HG03378 (cell line): Measurements from ENCODE around the gene PARD3B.

Source experiments
- ATAC-seq: cut with Tn5 transposase; IDR thresholded peaks from one replicate; pipeline ENCODE4 v1.9.1; 2021; ENCODE audit warnings: mild to moderate bottlenecking, moderate library complexity; ENCODE audit not compliant: unreplicated experiment

The PARD3B gene

GRCh38 chr2:205612636-205613035 is 1067.4 kb downstream of the PARD3B start:
- no peak for ATAC-seq

- no peak for ATAC-seq
Measured at GRCh38 chr2:205613970-205614559, 1068.8 kb downstream of the PARD3B start.

- no peak for ATAC-seq
Measured at GRCh38 chr2:205614965-205615364, 1069.7 kb downstream of the PARD3B start.

- no peak for ATAC-seq
Measured at GRCh38 chr2:205617905-205618304, 1072.6 kb downstream of the PARD3B start.

GRCh38 chr2:205619600-205619999 is 1074.3 kb downstream of the PARD3B start:
- ATAC-seq, result no peak

- no peak for ATAC-seq
Measured at GRCh38 chr2:205627085-205627484, 1081.8 kb downstream of the PARD3B start.

- ATAC-seq, result no peak
Measured at GRCh38 chr2:205628422-205628821, 1083.1 kb downstream of the PARD3B start.

- ATAC-seq, result no peak
Measured at GRCh38 chr2:205629091-205629776, 1084.0 kb downstream of the PARD3B start.

GRCh38 chr2:205633994-205634393 is 1088.7 kb downstream of the PARD3B start:
- ATAC-seq, result no peak

- ATAC-seq, result no peak
Measured at GRCh38 chr2:205636549-205637319, 1091.5 kb downstream of the PARD3B start.

GRCh38 chr2:205637320-205637602 is 1092.0 kb downstream of the PARD3B start:
- ATAC-seq, result no peak

- no peak for ATAC-seq
Measured at GRCh38 chr2:205637779-205638503, 1092.7 kb downstream of the PARD3B start.

- no peak for ATAC-seq
Measured at GRCh38 chr2:205640716-205641115, 1095.4 kb downstream of the PARD3B start.

GRCh38 chr2:205642599-205643356 is 1097.5 kb downstream of the PARD3B start:
- no peak for ATAC-seq

GRCh38 chr2:205643391-205643885 is 1098.2 kb downstream of the PARD3B start:
- no peak for ATAC-seq

- ATAC-seq, result no peak
Measured at GRCh38 chr2:205644018-205644417, 1098.7 kb downstream of the PARD3B start.

- ATAC-seq, result peak; percentile 99
Measured at GRCh38 chr2:205646680-205647079, 1101.4 kb downstream of the PARD3B start.

GRCh38 chr2:205650450-205650849 is 1105.2 kb downstream of the PARD3B start:
- no peak for ATAC-seq

- no peak for ATAC-seq
Measured at GRCh38 chr2:205650931-205651330, 1105.7 kb downstream of the PARD3B start.

- ATAC-seq, result no peak
Measured at GRCh38 chr2:205651719-205652118, 1106.4 kb downstream of the PARD3B start.
